NB4 (cell line): ENCODE data around the gene CABLES1.

Source experiments
- POLR2A ChIP-seq: IDR thresholded peaks from 2 replicates; pipeline ENCODE4 v1.6.1; 2011; ENCODE audit warnings: mild to moderate bottlenecking; ENCODE audit not compliant: insufficient read length; ENCODE audit errors: extremely low read depth
- TF ChIP-seq, protein P1 (sequence below): IDR thresholded peaks from 2 replicates; pipeline ENCODE4 v1.6.1; 2011; ENCODE audit warnings: low read depth, low read length
- TF ChIP-seq, protein P2 (sequence below): IDR thresholded peaks from one replicate; pipeline ENCODE4 v1.5.1; 2012; ENCODE audit warnings: low read depth, low read length

DNA sequence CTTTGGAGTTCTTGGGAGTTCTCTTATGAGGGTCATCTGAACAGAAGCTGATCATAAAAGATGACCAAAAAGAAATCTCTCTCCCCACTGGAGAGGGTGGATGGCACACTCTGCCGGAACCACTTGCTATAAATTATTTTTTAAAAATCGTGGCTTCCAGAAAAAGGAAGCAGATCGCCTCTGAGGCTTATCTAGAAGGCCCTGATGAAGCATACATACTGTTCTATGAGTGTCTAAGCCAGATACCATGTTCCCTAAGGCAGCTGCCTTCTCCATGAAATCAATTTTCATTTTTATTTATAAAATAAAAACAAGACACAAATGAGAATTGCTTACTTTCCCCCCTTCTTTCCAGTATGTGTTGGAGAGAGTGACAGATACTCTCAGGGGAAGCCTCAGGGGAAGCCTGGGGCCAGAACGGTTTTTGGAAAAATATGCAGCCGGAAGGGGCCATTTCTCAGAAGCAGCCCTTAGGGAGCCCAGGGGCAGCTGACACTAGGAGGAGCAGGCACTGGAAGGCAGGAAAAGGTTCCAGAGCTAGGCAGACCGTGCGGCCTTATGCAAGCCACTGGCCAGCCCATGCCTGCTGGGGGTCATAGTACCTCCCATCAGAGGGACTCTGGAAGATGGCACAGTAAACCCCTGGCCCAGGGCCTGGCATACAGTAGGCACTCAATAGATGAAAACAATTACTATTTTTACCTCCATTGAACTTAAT, 130.6 kb downstream of the CABLES1 start:
- TF ChIP-seq, protein P1, sequence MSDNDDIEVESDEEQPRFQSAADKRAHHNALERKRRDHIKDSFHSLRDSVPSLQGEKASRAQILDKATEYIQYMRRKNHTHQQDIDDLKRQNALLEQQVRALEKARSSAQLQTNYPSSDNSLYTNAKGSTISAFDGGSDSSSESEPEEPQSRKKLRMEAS, result no peak
- TF ChIP-seq, protein P2, sequence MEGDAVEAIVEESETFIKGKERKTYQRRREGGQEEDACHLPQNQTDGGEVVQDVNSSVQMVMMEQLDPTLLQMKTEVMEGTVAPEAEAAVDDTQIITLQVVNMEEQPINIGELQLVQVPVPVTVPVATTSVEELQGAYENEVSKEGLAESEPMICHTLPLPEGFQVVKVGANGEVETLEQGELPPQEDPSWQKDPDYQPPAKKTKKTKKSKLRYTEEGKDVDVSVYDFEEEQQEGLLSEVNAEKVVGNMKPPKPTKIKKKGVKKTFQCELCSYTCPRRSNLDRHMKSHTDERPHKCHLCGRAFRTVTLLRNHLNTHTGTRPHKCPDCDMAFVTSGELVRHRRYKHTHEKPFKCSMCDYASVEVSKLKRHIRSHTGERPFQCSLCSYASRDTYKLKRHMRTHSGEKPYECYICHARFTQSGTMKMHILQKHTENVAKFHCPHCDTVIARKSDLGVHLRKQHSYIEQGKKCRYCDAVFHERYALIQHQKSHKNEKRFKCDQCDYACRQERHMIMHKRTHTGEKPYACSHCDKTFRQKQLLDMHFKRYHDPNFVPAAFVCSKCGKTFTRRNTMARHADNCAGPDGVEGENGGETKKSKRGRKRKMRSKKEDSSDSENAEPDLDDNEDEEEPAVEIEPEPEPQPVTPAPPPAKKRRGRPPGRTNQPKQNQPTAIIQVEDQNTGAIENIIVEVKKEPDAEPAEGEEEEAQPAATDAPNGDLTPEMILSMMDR, result no peak
- no peak for TF ChIP-seq POLR2A
